ENCODE data around the gene LRBA. TPM values are rescaled to one million over a fixed set of nuclear protein-coding genes. Genes with fewer than 3 reads are reported as not detected.

Gene LRBA
- total RNA-seq, 4 donors from 2014 or later = 8.5 to 18.0 (median 11.9) TPM

- Histone ChIP-seq H3K4me3 (no peak overlapping the region), H3K36me3 (no peaks in the 10 kb centered on the region), H3K27me3 (no peaks in the 10 kb centered on the region), H3K27ac (no peak overlapping the region), H3K4me1 (no peaks in the 10 kb centered on the region), H3K9me3 (no peaks in the 10 kb centered on the region)
- DNase-seq (no peak), ATAC-seq (no peak)
- in situ Hi-C loops (cut with MboI; ENCODE audit: low sequenced_read_pairs in 4 of 4) = no loop called here
- intact Hi-C loops (cut with DNase I; ENCODE audit: low total_unique reads) = no loop called here
- no peak for TF ChIP-seq POLR2A (IDR thresholded peaks at IDR 0.05)
- TF ChIP-seq, protein P1, sequence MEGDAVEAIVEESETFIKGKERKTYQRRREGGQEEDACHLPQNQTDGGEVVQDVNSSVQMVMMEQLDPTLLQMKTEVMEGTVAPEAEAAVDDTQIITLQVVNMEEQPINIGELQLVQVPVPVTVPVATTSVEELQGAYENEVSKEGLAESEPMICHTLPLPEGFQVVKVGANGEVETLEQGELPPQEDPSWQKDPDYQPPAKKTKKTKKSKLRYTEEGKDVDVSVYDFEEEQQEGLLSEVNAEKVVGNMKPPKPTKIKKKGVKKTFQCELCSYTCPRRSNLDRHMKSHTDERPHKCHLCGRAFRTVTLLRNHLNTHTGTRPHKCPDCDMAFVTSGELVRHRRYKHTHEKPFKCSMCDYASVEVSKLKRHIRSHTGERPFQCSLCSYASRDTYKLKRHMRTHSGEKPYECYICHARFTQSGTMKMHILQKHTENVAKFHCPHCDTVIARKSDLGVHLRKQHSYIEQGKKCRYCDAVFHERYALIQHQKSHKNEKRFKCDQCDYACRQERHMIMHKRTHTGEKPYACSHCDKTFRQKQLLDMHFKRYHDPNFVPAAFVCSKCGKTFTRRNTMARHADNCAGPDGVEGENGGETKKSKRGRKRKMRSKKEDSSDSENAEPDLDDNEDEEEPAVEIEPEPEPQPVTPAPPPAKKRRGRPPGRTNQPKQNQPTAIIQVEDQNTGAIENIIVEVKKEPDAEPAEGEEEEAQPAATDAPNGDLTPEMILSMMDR (IDR thresholded peaks at IDR 0.05 in 4 of 5, conservative IDR thresholded peaks at IDR 0.05 in 1 of 5) = no peak
These were observed 245.2 kb downstream of the LRBA start for GRCh38 chr4:150769845-150770244.

DNA sequence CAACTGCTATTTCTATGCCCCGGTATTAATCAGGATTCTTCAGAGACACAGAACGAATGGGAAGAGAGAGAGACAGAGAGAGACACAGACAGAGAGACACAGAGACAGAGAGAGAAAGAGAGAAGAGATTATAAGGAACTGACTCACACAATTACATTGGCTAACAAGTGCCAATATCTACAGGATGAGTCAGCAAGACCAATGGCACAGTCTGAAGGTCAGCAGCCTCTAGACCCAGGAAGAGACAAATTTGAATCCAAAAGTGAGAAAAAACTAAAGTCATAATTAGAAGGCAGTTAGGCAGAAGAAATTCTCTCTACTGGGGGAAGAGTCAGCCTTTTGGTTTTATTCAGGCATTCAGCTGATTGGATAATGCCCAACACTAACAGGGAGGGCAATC, 245.8 kb downstream of the LRBA start:
- in situ Hi-C loops (cut with MboI; ENCODE audit: low sequenced_read_pairs in 4 of 4) (no loop called here), intact Hi-C loops (cut with DNase I; ENCODE audit: low total_unique reads) (no loop called here)
- Histone ChIP-seq H3K4me3 (no peak overlapping the region), H3K9me3 (no peaks in the 10 kb centered on the region), H3K4me1 (no peaks in the 10 kb centered on the region), H3K27me3 (no peaks in the 10 kb centered on the region), H3K36me3 (no peaks in the 10 kb centered on the region), H3K27ac (no peak overlapping the region)
- TF ChIP-seq POLR2A (IDR thresholded peaks at IDR 0.05) = no peak
- TF ChIP-seq, protein P1 (IDR thresholded peaks at IDR 0.05 in 4 of 5, conservative IDR thresholded peaks at IDR 0.05 in 1 of 5) = no peak
- ATAC-seq = no peak
- no peak for DNase-seq

DNA sequence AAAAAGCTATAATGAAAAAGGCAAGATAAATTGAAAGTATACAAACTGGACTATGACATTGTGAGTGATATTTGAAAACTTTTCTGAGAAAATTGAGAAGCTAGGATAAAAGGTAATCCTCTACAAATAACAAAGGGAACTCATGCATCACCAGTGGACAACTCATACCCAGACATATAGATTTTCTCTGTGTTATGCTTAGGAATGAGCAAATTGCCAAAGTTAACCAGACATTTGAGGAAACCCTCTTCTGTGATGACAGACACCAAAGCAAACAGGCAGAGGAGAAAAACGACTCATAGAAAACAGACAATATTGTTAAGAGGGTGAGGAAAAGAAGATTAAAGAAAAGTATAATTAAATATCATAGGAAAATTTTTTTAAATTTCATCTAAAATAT, 246.6 kb downstream of the LRBA start:
- no peaks in the 10 kb centered on the region for H3K36me3 ChIP-seq
- TF ChIP-seq POLR2A (IDR thresholded peaks at IDR 0.05) = no peak
- TF ChIP-seq, protein P1 (IDR thresholded peaks at IDR 0.05 in 4 of 5, conservative IDR thresholded peaks at IDR 0.05 in 1 of 5) = no peak
- in situ Hi-C loops (cut with MboI; ENCODE audit: low sequenced_read_pairs in 4 of 4) = no loop called here
- H3K4me3 ChIP-seq = no peak overlapping the region
- H3K27me3 ChIP-seq = no peaks in the 10 kb centered on the region
- H3K9me3 ChIP-seq = no peaks in the 10 kb centered on the region
- no peaks in the 10 kb centered on the region for H3K4me1 ChIP-seq
- H3K27ac ChIP-seq = no peak overlapping the region
- DNase-seq (no peak), ATAC-seq (no peak)
- intact Hi-C loops (cut with DNase I; ENCODE audit: low total_unique reads) = no loop called here

GRCh38 chr4:150765216-150765615, 249.9 kb downstream of the LRBA start:
- no peaks in the 10 kb centered on the region for H3K36me3 ChIP-seq
- intact Hi-C loops (cut with DNase I; ENCODE audit: low total_unique reads) = no loop called here
- no peaks in the 10 kb centered on the region for H3K9me3 ChIP-seq
- no peak for ATAC-seq
- TF ChIP-seq, protein P1 (IDR thresholded peaks at IDR 0.05 in 4 of 5, conservative IDR thresholded peaks at IDR 0.05 in 1 of 5) = no peak
- TF ChIP-seq POLR2A (IDR thresholded peaks at IDR 0.05) = no peak
- no peaks in the 10 kb centered on the region for H3K27me3 ChIP-seq
- no peak overlapping the region for H3K4me3 ChIP-seq
- H3K4me1 ChIP-seq = no peaks in the 10 kb centered on the region
- no peak for DNase-seq
- no peak overlapping the region for H3K27ac ChIP-seq
- in situ Hi-C loops (cut with MboI; ENCODE audit: low sequenced_read_pairs in 4 of 4) = no loop called here

DNA sequence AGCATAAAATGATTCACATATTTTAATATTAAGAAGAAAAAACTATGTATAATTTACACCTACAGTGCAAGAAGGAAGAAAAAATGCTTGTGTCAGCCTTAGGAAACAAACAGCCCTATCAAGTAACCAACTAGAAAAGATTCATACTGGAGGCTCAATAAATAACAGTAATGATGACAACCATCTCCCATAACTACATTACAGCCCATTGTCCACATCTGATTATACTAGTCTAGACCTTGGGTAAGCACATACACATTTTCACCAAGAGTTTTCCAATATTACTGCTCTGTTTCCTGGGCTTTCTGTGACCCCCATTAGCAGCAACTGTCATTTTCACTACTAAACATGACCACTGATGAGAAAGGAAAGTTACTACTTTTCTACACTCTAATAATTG, 263.4 kb downstream of the LRBA start:
- no peak for DNase-seq
- ATAC-seq = no peak
- H3K9me3 ChIP-seq = no peaks in the 10 kb centered on the region
- no peak for TF ChIP-seq POLR2A (IDR thresholded peaks at IDR 0.05)
- TF ChIP-seq, protein P1 (IDR thresholded peaks at IDR 0.05 in 4 of 5, conservative IDR thresholded peaks at IDR 0.05 in 1 of 5) = no peak
- H3K27me3 ChIP-seq = no peaks in the 10 kb centered on the region
- no peaks in the 10 kb centered on the region for H3K36me3 ChIP-seq
- H3K4me3 ChIP-seq = no peak overlapping the region
- in situ Hi-C loops (cut with MboI; ENCODE audit: low sequenced_read_pairs in 4 of 4) (no loop called here), intact Hi-C loops (cut with DNase I; ENCODE audit: low total_unique reads) (no loop called here)
- peaks cover 0 to 3% of the 10 kb centered on the region in 2 donors for H3K4me1 ChIP-seq
- no peak overlapping the region for H3K27ac ChIP-seq

All from gastrocnemius medialis (tissue), 4 donors.